Activated naive CD4-positive, alpha-beta T cell treated with anti-CD3 and anti-CD28 coated beads, Interleukin-2, amount 10 ng/mL, durations not matched to agents 7 days and 5 days (primary cell): ENCODE measurements around the gene ODC1.

Experiments
- CTCF ChIA-PET: fragments of 350-600 bp; sonication (Branson Sonifier 250); formaldehyde crosslinking; loops from one replicate; lab custom pipeline; 2021; ENCODE audit warnings: antibody characterized with exemption; lab: Charles Lee
- DNase-seq: peaks from one replicate; pipeline ENCODE4 v3.0.0-alpha.2; 2020
- H3K27ac Mint-ChIP-seq: one replicate; pipeline ENCODE4 v1.8.0; 2021; ENCODE audit warnings: mild to moderate bottlenecking, moderate library complexity, mixed read lengths
- H3K27me3 Mint-ChIP-seq: one replicate; pipeline ENCODE4 v1.8.0; 2021; ENCODE audit warnings: mild to moderate bottlenecking, mixed read lengths
- H3K36me3 Mint-ChIP-seq: one replicate; pipeline ENCODE4 v1.8.0; 2021; ENCODE audit warnings: mixed read lengths
- H3K4me1 Mint-ChIP-seq: one replicate; pipeline ENCODE4 v1.8.0; 2021; ENCODE audit warnings: mixed read lengths
- H3K4me3 Mint-ChIP-seq: one replicate; pipeline ENCODE4 v1.8.0; 2021; ENCODE audit warnings: mild to moderate bottlenecking, moderate library complexity, mixed read lengths
- H3K9me3 Mint-ChIP-seq: one replicate; pipeline ENCODE4 v1.8.0; 2021; ENCODE audit warnings: mixed read lengths

Gene ODC1

DNA sequence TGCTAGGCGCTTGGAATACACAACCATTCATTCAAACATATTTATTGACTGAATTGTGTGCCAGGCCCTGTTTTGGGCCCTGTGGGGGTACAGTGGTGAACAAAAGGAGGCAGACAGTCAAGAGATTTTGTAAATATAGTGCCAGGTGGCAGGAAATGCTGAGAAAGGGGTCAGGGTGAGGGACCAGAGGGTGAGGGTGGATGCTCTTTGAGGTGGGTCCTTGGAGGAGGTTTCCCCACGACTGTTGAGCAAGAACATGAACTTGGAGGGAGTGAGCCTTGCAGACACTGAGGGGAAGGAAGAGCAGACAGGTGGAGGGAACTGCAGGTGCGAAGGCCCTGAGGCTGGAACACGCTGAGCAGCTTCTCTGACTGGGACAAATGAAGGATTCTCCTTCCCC, 40.7 kb downstream of the ODC1 start:
- Mint-ChIP-seq H3K36me3 (peaks cover 30% of the 10 kb centered on the region), H3K27me3 (no peaks in the 10 kb centered on the region), H3K27ac (peak overlapping the region; percentile 92), H3K4me3 (peak overlapping the region; percentile 56), H3K4me1 (peaks cover 45% of the 10 kb centered on the region), H3K9me3 (no peaks in the 10 kb centered on the region)
- DNase-seq = no peak
- CTCF ChIA-PET = interaction anchor here (0.9 to 4.7 kb wide), 20 partner anchors 12 to 335 kb away, joined by 3 to 72 read pairs (median 8); partner anchors contain the start of gene HPCAL1

DNA sequence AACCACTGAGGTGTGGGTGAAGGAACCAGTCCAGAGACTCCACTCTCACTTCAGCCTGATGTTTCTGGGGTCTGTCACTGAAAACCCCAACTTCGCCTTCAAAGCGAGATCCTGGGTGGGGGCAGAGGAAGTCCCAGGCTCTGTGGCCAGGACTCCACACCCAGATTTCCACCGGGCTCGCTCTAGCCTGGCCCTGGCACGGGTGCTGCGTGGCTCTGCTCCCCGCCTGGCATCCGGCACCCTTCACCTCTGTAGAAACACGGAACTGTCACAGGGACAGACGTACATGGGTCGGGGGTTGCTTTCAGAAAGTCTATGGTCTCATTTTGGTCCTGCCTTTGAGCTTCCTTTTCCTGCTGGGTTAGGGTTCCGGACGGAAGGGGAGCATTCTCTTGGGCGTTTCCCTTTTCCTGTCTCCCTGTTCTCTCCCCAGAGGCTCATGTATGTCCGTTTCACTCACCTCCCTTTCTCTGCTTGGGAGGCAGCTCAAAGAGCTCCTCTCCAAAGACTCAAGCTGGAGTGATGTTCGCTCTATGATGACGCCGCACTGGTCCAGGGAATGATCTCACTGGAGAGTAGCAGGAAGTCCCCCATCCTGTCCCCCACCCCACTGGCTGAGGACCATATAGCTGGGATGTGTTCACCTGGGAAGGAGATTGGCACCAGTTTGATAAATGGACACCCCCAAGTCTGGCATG, 41.5 kb downstream of the ODC1 start:
- Mint-ChIP-seq H3K4me1 (peaks cover 50% of the 10 kb centered on the region), H3K27me3 (no peaks in the 10 kb centered on the region), H3K9me3 (no peaks in the 10 kb centered on the region), H3K27ac (peak overlapping the region; percentile 92), H3K4me3 (no peak overlapping the region), H3K36me3 (peaks cover 25% of the 10 kb centered on the region)
- DNase-seq = no peak
- CTCF ChIA-PET = interaction anchor here (0.5 to 4.4 kb wide), 8 partner anchors 24 to 335 kb away, joined by 3 to 35 read pairs (median 5); no protein-coding TSS in a partner anchor

DNA sequence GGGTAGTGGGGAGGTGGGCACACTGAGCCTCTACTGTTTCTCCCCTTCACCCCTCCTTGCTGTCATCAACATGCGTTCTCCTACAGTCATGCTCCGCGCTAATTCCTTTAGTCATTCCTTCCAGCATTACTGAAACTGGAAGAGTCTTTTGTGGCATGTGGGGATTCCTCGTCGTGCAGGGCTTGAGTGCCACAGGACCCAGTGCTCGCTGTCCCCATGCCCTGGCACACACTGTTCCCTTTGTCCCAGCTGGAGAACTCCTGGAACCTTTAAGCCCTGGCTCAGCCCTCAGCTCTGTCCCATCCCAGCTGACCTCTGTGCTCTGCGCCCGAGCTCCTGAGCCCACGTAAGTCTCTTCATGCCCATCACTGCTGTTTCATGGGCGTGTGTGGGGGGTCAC, 42.1 kb downstream of the ODC1 start:
- DNase-seq = no peak
- Mint-ChIP-seq H3K27ac (no peak overlapping the region), H3K36me3 (peaks cover 30% of the 10 kb centered on the region), H3K4me1 (peaks cover 57% of the 10 kb centered on the region), H3K27me3 (no peaks in the 10 kb centered on the region), H3K4me3 (no peak overlapping the region), H3K9me3 (no peaks in the 10 kb centered on the region)
- CTCF ChIA-PET = interaction anchor here (0.5 to 4.2 kb wide), 7 partner anchors 23 to 334 kb away, joined by 3 to 26 read pairs (median 4); no protein-coding TSS in a partner anchor

DNA sequence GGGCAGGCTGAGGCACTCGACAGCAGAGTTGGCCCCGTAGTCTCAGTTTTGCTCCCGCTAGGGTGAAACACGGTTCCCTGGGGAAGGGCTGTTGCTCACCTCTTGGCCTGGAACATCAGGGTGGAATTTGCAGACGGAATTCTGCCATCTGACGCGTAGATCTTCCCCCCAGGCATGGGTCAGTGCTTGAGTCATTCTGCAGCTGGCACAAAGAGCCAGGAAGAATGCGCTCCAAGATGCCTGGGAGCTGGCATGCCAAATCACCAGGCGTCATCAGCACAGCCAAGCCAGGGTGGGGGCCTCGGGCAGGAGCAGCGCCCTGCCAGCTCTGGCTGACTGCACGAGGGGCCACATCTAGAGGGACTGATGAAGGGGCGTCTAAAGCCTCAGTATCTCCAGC, 42.7 kb downstream of the ODC1 start:
- peaks cover 62% of the 10 kb centered on the region for H3K4me1 Mint-ChIP-seq
- H3K27me3 Mint-ChIP-seq = no peaks in the 10 kb centered on the region
- no peak for DNase-seq
- no peak overlapping the region for H3K4me3 Mint-ChIP-seq
- CTCF ChIA-PET = interaction anchor here (1.0 to 2.0 kb wide), 3 partner anchors 30 to 135 kb away, joined by 4 to 7 read pairs (median 5); no protein-coding TSS in a partner anchor
- no peaks in the 10 kb centered on the region for H3K9me3 Mint-ChIP-seq
- peaks cover 31% of the 10 kb centered on the region for H3K36me3 Mint-ChIP-seq
- H3K27ac Mint-ChIP-seq = no peak overlapping the region

DNA sequence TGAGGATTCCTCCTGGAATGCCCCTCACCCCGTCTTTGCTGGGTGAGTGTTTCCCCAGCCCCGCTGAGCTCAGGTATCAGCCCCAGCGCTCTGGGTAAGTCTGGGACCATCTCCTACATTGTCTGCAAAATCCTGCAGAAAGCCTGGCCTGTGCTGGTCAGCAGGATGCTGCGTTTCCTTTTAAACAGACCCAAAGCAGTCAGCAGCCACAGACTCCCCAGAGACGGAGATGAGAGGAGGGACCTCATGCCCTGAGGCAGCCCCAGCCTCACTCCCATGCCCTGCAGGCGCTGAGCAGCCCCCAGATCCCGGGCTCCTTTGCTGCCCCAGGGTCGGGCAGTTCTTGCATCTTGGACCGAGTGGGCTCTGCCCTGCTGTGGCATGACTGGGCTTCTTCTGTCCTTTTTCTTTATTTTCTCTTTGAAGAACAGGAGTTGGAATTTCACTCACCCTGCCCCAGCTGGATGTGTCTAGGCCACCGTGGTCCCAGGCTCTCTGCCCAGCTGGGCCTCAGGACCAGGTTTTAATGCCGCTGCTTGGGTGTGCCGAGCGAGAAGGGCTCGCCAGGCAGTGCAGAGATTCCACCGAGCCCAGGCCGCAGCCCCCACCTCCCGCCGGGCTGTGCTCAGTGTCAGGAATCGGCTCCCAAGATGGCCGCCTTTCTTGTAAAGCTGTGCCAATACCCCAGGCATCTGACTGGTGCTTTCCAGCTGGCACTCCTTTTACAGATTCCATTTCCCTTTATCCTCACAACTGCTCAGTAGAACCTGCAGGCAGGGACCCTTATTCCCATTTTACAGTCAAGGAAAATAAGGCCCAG, 43.6 kb downstream of the ODC1 start:
- peaks cover 69% of the 10 kb centered on the region for H3K4me1 Mint-ChIP-seq
- no peak overlapping the region for H3K4me3 Mint-ChIP-seq
- CTCF ChIA-PET = no interaction called here
- H3K27me3 Mint-ChIP-seq = no peaks in the 10 kb centered on the region
- no peak overlapping the region for H3K27ac Mint-ChIP-seq
- no peak for DNase-seq
- H3K36me3 Mint-ChIP-seq = peaks cover 38% of the 10 kb centered on the region
- H3K9me3 Mint-ChIP-seq = no peaks in the 10 kb centered on the region

DNA sequence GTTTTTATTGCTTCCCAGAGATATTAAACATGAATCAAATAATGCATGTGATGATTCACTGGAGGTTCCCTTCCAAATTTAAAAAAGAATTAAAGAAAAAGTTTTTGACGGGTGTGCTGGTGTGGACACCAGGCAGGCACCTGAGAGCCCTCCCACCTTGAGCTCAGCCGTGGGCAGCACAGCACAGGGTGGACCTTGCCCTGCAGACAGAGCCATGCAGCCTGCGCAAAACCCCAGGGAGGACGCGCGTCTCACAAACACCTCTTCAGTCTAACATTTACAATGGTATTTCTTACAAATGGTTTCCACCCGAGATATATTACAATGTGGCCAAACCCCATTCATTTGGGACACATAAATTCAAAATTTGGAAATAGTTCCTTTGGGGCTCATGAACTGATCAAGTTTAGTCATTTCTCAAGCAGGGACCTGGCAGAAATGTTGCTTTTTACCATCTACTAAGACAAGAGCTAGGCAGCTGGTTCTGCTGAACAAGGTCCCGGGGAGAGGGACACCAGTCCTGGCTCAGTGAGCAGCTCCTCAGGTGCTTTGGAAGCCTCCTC, 45.4 kb downstream of the ODC1 start:
- Mint-ChIP-seq H3K27ac (no peak overlapping the region), H3K4me1 (peaks cover 55% of the 10 kb centered on the region), H3K9me3 (peaks cover 3% of the 10 kb centered on the region), H3K36me3 (peaks cover 45% of the 10 kb centered on the region), H3K4me3 (no peak overlapping the region), H3K27me3 (no peaks in the 10 kb centered on the region)
- CTCF ChIA-PET = interaction anchor here (0.9 kb wide), 1 partner anchor 261 kb away, joined by 4 read pairs; no protein-coding TSS in a partner anchor
- DNase-seq = no peak

DNA sequence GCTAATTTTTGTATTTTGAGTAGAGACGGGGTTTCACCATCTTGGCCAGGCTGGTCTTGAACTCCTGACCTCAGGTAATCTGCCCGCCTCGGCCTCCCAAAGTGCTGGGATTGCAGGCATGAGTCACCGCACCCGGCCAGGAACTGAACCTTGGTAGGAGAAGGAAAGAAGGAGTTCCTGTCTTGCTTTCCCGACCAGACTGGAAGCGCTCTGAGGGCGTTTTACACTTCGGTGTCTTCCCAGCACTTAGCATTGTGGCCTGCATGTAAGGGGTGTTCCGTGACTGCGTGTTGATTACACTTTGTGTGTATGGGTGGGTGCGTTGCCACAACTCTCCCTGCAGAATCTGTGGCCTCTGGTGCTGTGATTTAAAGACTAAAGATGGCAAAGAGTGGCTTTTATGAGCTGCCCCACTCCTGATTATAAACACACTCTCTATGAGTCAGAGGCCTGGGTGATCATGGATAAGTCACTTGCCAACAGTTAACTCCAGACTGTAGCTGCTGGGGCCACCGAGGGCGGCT, 46.0 kb downstream of the ODC1 start:
- no peak overlapping the region for H3K27ac Mint-ChIP-seq
- CTCF ChIA-PET = interaction anchor here (0.9 to 1.4 kb wide), 2 partner anchors 8 to 260 kb away, joined by 4 to 5 read pairs; no protein-coding TSS in a partner anchor
- DNase-seq = no peak
- peaks cover 45% of the 10 kb centered on the region for H3K36me3 Mint-ChIP-seq
- no peak overlapping the region for H3K4me3 Mint-ChIP-seq
- no peaks in the 10 kb centered on the region for H3K27me3 Mint-ChIP-seq
- peaks cover 3% of the 10 kb centered on the region for H3K9me3 Mint-ChIP-seq
- peaks cover 49% of the 10 kb centered on the region for H3K4me1 Mint-ChIP-seq

DNA sequence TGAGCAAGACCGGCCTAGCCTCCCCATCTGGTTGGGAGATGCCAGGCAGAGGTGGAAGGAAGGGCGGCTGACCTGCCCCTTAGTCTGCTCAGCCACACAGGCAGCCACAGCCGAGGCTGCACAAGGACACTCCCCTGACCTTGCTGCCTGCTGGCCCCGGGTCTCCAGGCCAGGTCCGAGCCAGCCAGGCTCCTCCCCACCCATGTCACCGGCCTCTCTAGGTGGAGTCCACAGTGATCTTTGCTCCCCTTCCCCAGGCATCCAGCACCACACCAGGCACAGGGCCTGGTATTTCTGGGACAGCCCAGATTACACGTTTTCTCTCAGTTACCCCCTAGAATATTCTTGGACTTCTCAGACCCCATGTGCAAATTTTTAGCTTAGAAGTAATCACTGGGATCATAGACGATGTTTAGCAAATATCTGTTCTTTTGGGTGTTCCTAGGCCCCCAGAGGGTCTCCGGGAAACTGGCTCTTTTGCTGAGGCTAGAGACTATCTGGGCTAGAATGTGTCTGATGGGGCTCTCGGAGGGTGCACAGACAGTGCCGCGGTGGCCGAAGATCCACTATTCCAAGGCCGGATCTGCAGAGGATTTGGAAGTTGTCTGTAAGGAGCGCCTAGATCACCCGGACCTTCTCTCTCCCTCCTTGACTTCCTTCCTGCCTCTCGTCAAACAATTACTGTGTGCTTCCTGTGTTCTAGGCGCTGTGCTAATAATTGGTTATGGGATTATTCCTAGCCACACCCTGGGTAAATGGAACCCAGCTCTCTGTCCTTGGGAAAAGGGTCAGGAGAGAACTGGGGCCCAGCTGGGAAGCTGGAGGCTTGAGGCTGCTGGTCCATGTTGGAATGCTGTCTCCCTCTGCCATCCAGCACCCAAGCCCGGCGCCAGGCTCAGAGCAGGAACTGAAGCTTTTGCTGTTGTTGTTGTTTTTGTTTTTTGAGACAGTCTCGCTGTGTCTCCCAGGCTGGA, 46.9 kb downstream of the ODC1 start:
- no peaks in the 10 kb centered on the region for H3K27me3 Mint-ChIP-seq
- peaks cover 39% of the 10 kb centered on the region for H3K36me3 Mint-ChIP-seq
- CTCF ChIA-PET = interaction anchor here (1.4 kb wide), 1 partner anchor 9 kb away, joined by 5 read pairs; no protein-coding TSS in a partner anchor
- no peak for DNase-seq
- peak overlapping the region; percentile 76 for H3K27ac Mint-ChIP-seq
- peaks cover 3% of the 10 kb centered on the region for H3K9me3 Mint-ChIP-seq
- H3K4me1 Mint-ChIP-seq = peaks cover 40% of the 10 kb centered on the region
- H3K4me3 Mint-ChIP-seq = no peak overlapping the region

DNA sequence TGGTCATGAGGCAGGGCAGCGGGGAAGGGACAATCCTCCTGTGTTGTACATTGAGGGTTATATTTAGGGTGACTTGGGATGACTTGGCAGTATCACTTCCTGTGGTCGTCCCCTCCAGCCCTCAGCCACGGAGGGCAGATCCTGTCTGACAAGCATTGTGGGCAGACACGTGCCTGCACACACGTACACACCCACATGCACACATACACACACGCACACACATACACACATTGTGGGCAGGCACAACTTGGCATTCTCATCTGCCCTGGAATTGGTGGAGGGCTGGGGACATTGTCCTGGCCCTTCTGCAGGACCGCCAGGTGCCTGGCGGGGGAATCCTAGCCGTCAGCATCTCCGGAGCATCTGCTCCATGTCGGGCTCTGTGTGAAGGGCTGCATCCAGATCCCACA, 47.6 kb downstream of the ODC1 start:
- no peaks in the 10 kb centered on the region for H3K27me3 Mint-ChIP-seq
- peaks cover 3% of the 10 kb centered on the region for H3K9me3 Mint-ChIP-seq
- H3K27ac Mint-ChIP-seq = peak overlapping the region; percentile 74
- CTCF ChIA-PET = interaction anchor here (1.4 kb wide), 1 partner anchor 9 kb away, joined by 5 read pairs; no protein-coding TSS in a partner anchor
- H3K4me1 Mint-ChIP-seq = peaks cover 33% of the 10 kb centered on the region
- DNase-seq = peak; percentile 52
- H3K36me3 Mint-ChIP-seq = peaks cover 39% of the 10 kb centered on the region
- no peak overlapping the region for H3K4me3 Mint-ChIP-seq

DNA sequence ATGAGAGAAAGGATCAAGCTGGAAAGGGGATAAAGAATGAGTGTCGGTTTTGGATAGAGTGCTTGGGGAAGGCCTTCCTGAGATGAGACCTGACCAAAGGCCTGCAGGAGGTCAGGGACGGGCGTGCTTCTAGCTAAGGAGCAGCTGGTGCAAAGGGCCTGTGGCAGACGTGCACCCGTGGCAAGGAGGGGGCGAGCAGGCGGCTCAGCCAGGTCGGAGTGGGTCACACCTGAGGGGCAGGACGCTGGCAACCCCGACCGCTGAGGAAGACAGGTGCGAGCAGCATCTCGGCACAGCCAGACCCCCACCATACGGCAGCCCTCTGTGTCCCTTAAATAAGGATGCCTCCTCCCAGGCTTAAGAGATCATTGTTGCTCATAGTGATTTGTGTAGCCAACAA, 48.1 kb downstream of the ODC1 start:
- CTCF ChIA-PET = no interaction called here
- Mint-ChIP-seq H3K4me1 (peaks cover 31% of the 10 kb centered on the region), H3K27me3 (no peaks in the 10 kb centered on the region), H3K9me3 (peaks cover 3% of the 10 kb centered on the region), H3K27ac (peak overlapping the region; percentile 51), H3K36me3 (peaks cover 39% of the 10 kb centered on the region), H3K4me3 (no peak overlapping the region)
- DNase-seq = no peak

DNA sequence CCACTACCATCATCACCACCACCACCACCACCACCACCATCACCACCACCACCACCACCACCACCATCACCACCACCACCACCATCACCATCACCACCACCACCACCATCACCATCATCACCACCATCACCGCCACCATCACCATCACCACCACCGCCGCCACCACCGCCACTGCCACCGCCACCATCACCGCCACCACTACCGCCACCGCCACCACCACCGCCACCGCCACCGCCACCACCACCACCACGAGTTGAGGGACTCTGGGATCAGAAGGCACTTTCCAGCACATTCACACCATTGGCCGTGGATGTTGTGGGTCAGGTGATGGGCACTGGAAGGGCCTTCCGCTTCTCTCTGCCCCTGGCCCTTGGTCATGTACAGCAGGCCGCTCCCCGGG, 48.8 kb downstream of the ODC1 start:
- H3K4me1 Mint-ChIP-seq = peaks cover 31% of the 10 kb centered on the region
- peaks cover 39% of the 10 kb centered on the region for H3K36me3 Mint-ChIP-seq
- CTCF ChIA-PET = no interaction called here
- no peaks in the 10 kb centered on the region for H3K27me3 Mint-ChIP-seq
- peaks cover 3% of the 10 kb centered on the region for H3K9me3 Mint-ChIP-seq
- H3K27ac Mint-ChIP-seq = peak overlapping the region; percentile 51
- no peak for DNase-seq
- H3K4me3 Mint-ChIP-seq = no peak overlapping the region

DNA sequence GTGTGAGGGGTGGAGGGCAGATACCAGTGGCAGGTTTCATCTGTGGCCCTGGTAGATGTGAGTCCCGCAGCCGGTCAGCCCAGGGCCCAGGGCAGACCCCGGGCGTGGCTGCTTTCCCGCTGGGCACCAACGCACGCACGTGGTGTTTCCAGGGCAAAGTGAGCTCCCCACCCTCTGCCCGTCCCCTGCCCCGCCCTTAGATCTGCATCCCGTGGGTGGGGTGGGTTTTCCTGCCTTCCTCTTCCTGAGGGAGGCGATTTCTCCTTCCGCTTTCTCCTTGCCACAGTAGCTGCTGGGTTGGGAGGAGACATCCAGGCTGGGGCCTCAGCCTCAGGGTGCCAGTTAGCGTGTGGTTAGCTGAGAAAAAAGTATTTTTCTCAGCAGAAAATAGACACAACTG, 49.6 kb downstream of the ODC1 start:
- H3K27me3 Mint-ChIP-seq = no peaks in the 10 kb centered on the region
- H3K36me3 Mint-ChIP-seq = peaks cover 33% of the 10 kb centered on the region
- peaks cover 28% of the 10 kb centered on the region for H3K4me1 Mint-ChIP-seq
- peaks cover 3% of the 10 kb centered on the region for H3K9me3 Mint-ChIP-seq
- no peak overlapping the region for H3K4me3 Mint-ChIP-seq
- CTCF ChIA-PET = no interaction called here
- DNase-seq = no peak
- peak overlapping the region; percentile 37 for H3K27ac Mint-ChIP-seq

DNA sequence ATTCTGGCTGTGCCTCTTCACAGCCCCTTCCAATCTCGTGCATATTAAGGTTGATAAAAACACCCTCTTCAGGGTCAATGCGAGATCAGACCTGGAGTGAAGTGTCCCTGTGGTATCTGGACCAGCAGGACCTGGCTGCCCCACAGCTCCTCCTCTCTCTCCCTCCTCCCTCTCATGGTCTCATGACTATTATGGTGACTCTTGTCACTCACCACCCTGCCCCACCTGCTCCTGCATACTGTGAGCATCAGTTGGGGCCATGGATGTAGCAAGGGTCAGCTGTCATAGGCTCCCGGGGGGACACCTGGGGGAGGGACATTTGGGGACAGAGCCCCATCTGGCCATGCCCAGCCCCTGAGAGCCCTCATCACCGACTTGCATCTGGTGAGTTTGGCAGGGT, 50.2 kb downstream of the ODC1 start:
- DNase-seq = no peak
- Mint-ChIP-seq H3K9me3 (peaks cover 3% of the 10 kb centered on the region), H3K27ac (no peak overlapping the region), H3K4me1 (peaks cover 31% of the 10 kb centered on the region), H3K36me3 (peaks cover 32% of the 10 kb centered on the region), H3K27me3 (no peaks in the 10 kb centered on the region), H3K4me3 (no peak overlapping the region)
- CTCF ChIA-PET = no interaction called here
